Measurements from ENCODE around the gene ELMO1.

DNA sequence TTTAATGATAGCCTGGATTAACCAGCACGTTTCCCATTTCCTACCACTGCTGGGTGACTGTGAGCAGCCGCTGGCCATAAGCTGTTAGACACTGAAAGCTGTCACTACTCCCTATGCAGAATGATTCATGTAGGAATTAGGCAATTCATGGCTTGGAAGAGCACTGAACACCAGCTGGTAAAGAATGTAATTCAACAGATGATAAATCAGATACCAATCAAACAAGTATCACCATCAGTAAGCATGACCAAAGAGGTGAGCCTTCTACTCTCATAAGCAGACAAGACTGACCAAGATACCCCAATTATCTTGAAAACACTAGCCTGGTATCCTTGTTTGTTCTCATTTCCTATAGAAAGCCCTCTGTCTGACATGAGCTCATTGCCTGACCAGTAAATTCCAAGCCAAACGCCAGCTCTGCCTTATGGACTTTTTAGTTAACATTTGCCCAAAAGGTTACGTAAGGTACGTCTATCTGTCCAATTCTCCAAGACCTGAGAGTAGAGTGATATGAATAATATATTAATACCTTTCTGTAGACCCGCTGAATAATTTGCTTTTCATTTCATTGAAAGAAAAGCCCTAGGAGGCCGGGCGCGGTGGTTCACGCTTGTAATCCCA is 127.7 kb downstream of the ELMO1 start:
- TF ChIP-seq, protein P1, sequence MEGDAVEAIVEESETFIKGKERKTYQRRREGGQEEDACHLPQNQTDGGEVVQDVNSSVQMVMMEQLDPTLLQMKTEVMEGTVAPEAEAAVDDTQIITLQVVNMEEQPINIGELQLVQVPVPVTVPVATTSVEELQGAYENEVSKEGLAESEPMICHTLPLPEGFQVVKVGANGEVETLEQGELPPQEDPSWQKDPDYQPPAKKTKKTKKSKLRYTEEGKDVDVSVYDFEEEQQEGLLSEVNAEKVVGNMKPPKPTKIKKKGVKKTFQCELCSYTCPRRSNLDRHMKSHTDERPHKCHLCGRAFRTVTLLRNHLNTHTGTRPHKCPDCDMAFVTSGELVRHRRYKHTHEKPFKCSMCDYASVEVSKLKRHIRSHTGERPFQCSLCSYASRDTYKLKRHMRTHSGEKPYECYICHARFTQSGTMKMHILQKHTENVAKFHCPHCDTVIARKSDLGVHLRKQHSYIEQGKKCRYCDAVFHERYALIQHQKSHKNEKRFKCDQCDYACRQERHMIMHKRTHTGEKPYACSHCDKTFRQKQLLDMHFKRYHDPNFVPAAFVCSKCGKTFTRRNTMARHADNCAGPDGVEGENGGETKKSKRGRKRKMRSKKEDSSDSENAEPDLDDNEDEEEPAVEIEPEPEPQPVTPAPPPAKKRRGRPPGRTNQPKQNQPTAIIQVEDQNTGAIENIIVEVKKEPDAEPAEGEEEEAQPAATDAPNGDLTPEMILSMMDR (IDR thresholded peaks at IDR 0.05; ENCODE audit: low read depth, low read length): no peak
- TF ChIP-seq, protein P2, sequence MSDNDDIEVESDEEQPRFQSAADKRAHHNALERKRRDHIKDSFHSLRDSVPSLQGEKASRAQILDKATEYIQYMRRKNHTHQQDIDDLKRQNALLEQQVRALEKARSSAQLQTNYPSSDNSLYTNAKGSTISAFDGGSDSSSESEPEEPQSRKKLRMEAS (IDR thresholded peaks at IDR 0.05; ENCODE audit: low read depth, low read length): no peak
- no peak for TF ChIP-seq MYC (IDR thresholded peaks at IDR 0.05; ENCODE audit: low read depth, low read length)

Measured in NB4 (cell line).